ENCODE data around the gene BPTF.
"Not testable (repeated sequence)": the region's sequence is repeated elsewhere in the genome, so short reads cannot be mapped to it uniquely, and the experiment has no call there.

The BPTF gene

DNA sequence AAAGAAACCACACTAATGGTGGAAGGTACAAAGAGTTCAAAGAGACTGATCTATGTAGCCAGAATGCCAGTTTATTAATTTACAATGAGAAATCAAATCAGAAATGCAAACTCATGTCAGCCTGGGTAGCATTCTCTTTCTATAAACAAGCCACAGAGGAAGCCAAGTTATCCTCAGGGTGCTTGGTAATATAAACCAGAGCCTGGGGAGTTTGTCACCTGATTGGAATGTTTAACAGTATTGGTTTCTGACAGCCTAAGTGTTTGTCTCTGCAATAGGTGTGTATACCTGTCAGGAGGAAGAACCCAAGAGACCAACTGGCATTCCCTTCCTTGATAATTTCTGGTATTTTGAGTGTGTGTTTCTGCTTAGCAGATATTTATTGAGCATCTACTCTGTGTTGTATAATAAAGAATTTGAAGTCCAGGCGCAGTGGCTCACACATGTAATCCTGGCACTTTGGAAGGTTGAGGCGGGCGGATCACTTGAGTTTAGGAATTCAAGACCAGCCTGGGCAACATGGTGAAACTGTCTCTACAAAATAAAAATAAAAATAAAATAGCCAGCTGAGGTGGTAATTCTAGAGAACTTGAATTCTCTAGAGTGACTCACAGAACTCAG, 174.1 kb downstream of the BPTF start:
- DNase-seq (ENCODE audit: insufficient read length, low spot score): no peak
- no peak for FAIRE-seq

DNA sequence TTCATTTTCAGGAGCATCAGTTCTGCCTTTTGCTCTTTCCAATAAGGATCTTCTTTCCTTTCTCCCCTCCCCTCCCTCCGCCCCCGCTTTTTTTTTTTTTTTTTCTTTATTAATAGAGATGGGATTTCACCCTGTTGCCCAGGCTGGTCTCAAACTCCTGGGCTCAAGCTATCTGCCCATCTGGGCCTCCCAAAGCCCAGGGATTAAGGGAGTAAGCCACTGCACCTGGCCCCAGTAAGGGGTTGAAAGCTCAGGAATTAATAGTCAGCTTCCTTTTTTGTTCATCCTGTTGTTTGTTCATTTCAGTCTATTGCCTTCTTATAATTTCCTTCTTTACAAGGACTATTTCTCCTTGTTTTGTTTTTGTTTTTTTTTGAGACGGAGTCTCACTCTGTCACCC, 178.9 kb downstream of the BPTF start:
- DNase-seq (ENCODE audit: insufficient read length, low spot score) (no peak), FAIRE-seq (no peak)

DNA sequence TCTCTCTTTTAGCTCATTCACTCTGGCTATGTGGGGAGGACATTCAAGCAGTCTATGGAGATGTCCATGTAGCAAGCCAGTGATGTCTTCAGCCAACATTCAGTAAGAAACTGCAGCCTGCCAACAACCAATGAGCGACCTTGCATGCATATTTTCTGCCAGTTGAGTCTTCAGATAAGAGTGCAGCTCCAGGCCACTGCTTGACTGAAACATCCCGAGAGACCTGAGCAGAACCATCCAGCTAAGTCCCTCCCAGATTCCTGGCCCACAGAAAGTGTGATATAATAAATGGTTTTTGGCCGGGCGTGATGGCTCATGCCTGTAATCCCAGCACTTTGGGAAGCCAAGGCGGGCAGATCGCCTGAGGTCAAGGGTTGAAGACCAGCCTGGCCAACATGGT, 181.5 kb downstream of the BPTF start:
- DNase-seq (ENCODE audit: insufficient read length, low spot score) (no peak), FAIRE-seq (no peak)

DNA sequence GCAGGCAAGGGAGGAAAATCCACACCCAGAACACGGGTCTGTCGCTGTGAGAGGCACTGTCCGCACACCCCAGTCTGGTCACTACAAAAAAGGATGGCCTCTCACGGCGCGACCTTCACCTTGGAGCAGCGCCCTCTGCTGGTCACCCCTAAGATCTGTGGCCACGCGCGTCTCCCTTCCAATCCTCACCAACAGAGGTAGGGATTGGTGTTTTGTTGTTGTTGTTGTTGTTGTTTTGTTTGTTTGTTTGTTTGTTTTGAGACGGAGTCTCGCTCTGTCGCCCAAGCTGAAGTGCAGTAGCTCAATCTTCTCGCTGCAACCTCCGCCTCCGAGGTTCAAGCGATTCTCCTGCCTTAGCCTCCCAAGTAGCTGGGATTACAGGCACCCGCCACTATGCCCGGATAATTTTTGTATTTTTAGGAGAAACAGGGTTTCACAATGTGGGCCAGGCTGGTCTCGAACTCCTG, 185.9 kb downstream of the BPTF start:
- DNase-seq (ENCODE audit: insufficient read length, low spot score) (peak; percentile 38), FAIRE-seq (peak; percentile 31)

DNA sequence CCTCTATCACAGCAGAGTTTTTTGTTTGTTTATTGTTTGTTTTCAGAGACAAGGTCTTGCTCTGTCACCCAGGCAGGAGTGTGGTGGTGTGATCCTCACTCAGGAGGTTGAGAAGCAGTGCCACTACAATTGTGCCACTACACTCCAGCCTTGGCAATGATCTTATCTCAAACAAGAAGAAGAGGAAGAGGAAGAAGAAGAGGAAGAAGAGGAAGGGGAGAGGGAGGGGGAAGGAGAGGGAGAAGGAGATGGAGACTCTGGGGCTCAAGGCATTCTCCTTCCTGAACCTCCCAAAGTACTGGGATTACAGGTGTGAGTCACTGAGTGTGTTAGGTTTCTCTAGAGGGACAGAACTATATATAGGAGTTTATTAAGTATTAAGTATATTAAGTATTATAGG, 188.1 kb downstream of the BPTF start:
- no peak for FAIRE-seq
- no peak for DNase-seq (ENCODE audit: insufficient read length, low spot score)

DNA sequence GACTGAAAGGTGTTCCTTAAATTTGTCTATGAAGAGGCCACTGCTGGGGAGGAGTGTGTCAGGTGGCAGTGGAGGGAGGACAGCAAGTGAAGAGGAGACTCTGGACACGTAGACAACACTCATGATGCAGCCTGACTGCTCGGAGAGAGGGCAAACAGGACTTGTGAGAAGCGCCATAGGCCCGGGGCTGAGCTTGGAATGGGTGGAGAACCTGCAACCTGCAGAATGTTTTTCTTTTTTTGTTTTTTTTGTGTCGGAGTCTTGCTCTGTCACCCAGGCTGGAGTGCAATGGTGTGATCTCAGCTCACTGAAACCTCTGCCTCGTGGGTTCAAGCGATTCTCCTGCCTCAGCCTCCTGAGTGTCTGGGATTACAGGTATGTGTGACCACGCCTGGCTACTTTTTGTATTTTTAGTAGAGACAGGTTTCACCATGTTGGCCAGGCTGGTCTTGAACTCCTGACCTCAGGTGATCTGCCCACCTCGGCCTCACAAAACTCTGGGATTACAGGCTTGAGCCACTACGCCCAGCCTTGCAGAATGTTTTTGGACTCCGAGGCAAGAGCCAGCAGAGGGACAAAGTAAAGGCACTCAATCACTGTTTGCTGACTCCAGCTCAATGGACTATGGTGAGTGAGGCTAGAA, 189.9 kb downstream of the BPTF start:
- FAIRE-seq: no peak
- DNase-seq (ENCODE audit: insufficient read length, low spot score): no peak

DNA sequence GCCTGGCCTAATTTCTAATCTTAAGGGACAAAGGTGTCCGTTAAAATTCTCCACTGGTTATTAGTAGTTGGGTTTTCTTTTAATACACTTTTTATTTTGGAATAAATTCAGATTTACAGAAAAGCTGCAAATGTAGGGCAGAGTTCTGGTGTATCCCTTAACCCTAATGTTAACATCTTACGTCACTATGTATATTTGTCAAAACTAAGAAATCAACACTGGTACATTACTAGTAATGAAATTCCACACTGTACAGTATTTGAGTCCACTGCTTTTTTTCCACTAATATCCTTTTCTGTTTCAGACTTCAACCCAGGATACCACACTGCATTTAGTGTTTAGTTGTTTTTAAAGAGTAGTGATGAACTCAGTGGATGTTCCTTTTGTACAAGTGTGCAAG, 191.5 kb downstream of the BPTF start:
- FAIRE-seq: no peak

DNA sequence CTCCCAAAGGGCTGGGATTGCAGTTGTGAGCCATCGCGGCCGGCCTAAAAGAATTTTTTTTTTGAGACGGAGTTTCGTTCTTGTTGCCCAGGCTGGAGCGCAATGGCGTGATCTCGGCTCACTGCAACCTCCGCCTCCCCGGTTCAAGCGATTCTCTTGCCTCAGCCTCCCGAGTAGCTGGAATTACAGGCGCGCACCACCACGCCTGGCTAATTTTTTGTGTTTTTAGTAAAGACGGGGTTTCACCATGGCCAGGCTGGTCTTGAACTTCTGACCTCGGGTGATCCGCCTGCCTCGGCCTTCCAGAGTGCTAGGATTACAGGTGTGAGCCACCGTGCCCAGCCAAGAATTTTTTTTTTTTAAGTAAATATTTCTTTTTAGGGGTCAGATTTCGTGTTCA, 193.2 kb downstream of the BPTF start:
- DNase-seq (ENCODE audit: insufficient read length, low spot score); FAIRE-seq: not testable (repeated sequence)

More for the DNA sequence above, 191.5 kb downstream of the BPTF start:
- no peak for DNase-seq (ENCODE audit: insufficient read length, low spot score)

DNA sequence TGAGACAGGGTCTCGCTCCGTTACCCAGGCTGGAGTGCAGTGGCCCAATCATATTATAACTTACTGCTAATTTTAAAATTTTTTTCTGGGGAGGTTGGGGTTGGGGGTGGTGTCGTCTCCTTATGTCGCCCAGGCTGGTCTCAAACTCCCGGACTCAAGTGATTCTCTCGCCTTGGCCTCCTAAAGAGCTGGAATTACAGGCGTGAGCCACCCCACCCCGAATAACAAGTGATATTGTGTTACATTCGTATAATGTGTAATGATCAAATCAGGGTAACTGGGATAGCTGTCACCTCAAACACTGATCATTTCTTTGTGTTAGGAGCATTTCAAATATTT, 194.0 kb downstream of the BPTF start:
- FAIRE-seq (no peak), DNase-seq (ENCODE audit: insufficient read length, low spot score) (no peak)

DNA sequence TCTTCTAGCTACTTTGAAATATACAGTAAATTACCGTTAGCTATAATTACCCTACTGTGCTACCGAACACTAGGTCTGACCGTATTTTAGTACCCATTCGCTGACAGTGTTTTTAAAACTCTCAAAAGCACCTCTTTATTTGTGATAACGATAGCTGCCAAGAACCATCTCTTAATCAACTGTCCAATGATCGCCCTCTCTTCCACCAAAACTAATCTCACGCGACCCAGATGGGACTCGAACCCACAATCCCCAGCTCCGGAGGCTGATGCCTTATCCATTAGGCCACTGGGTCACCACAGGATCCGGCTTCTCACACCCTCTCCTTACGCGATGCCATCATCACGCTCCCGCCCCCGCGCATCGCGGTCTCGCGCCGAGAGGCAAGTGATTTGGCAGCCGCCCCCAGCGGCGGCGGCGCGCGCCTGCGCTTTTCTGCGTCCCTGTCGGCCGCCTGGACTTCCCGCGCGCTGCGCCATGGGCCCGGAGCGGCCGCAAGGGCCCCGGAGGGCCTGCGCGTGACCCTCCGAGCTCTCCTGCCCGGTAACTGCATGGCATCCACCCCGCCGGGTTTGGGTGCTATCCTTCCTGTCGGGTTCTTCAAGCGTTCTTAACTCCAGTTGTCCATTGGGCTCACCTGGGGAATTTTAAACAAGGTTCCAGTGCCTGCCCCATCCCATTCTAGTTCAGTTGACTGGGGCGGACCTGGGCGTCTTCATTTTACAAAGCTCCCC, 194.5 kb downstream of the BPTF start:
- DNase-seq (ENCODE audit: insufficient read length, low spot score): peak; percentile 95
- FAIRE-seq: peak; percentile 83

DNA sequence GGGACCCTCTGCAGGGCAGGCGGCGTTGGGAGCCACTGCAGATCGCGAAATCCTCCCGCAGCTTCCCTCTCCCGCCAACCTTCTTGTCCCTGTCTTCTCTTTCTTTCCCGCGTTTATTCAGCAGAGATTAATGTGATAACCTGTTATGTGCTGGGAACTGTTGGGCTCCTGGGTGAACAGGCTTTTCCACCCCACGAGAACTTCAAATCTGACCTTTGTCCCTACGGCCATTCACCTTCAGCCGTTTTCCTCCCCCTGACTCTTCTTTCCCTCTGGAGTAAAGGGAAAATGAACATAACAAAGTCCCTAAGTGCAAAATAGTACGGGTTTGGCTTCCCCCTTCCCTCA, 195.1 kb downstream of the BPTF start:
- FAIRE-seq (peak; percentile 26), DNase-seq (ENCODE audit: insufficient read length, low spot score) (peak; percentile 24)

DNA sequence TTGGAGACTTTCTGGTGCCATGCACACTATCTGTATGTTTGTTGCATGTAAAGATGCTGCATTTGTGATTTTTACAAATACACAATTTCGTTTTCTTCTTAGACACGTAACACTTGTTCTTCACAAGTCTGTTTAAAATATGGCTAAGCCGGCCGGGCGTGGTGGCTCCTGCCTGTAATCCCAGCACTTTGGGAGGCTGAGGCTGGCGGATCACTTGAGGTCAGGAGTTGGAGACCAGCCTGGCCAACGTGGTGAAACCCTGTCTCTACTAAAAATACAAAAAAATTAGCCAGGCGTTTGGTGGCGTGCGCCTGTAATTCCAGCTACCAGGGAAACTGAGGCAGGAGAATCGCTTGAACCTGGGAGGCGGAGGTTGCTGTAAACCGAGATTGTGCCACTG, 195.5 kb downstream of the BPTF start:
- not testable (repeated sequence) for DNase-seq (ENCODE audit: insufficient read length, low spot score); FAIRE-seq

DNA sequence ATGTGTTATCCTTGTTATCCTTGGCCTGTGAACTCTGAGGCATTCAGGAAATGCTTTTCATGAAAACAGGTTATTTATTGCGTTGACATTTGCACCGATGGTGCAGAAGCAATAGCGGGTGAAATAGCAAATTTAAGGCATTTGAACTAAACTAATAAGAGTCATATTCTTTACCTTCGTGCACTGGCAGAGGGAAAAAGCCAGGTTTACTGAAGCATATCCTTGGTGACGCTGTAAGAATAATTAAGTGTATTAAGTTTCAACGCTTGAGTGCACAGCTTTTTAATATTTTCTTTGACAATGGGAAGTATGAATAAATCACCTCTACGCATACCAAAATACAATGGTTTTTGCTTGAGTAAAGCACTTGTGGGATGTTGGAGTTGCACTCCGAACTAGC, 196.7 kb downstream of the BPTF start:
- no peak for FAIRE-seq

DNA sequence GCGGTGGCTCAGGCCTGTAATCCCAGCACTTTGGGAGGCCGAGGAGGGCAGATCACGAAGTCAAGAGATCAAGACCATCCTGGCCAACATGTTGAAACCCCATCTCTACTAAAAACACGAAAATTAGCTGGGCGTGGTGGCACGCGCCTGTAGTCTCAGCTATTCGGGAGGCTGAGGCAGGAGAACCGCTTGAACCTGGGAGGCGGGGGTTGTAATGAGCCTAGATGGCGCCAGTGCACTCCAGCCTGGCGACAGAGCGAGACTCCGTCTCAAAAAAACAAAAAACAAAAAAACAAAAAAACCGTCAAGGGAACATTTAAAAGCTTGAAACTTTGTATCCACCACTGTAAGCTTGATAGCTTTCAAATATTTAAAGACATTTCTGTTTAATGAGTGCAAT, 197.2 kb downstream of the BPTF start:
- not testable (repeated sequence) for DNase-seq (ENCODE audit: insufficient read length, low spot score)

More for the DNA sequence above, 196.7 kb downstream of the BPTF start:
- DNase-seq (ENCODE audit: insufficient read length, low spot score): no peak

DNA sequence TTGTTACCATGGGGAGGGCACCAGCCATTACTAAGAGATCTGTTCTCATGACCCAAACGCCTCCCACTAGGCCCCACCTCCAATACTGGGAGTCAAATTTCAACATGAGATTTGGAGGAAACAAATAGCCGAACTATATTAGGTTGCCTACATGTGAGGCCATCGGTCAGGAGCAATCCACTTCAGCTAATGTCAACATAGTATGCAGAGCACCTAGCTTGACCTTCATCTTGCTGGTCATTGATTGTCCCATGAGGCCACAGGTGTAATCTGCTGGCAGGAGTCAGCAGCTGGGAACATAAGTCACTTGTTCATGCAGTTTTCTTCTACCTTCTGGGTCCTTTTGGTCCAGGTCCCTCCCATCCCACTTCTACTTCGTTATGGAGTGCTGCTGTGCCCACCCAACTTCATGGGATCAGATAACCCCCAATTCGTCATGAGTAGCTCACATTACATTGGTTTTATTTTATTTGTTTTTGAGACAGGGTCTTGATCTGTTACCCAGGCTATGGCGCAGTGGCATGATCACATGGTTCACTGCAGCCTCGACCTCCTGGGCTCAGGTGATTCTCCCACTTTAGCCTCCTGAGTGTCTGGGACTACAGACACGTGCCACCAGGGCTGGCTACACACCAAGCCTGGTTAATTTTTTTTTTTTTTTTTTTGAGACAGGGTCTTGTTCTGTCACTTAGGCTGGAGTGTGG, 204.4 kb downstream of the BPTF start:
- no peak for DNase-seq (ENCODE audit: insufficient read length, low spot score)
- no peak for FAIRE-seq

More for the DNA sequence above, 197.2 kb downstream of the BPTF start:
- FAIRE-seq: not testable (repeated sequence)

Data from GM19239 (cell line).